ENCODE measurements around the gene KRT12.
"Not testable (repeated sequence)": the region's sequence is repeated elsewhere in the genome, so short reads cannot be mapped to it uniquely, and the experiment has no call there.

KRT12 gene

DNA sequence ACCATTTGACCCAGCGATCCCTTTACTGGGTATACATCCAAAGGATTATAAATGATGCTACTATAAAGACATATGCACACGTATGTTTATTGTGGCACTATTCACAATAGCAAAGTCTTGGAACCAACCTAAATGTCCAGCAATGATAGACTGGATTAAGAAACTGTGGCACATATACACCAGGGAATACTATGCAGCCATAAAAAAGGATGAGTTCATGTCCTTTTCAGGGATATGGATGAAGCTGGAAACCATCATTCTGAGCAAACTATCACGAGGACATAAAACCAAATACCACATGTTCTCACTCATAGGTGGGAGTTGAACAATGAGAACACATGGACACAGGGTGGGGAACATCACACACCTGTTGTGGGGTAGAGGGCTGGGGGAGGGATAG lies 52.4 kb downstream of the KRT12 start:
- not testable (repeated sequence) for DNase-seq (ENCODE audit: low read depth)

DNA sequence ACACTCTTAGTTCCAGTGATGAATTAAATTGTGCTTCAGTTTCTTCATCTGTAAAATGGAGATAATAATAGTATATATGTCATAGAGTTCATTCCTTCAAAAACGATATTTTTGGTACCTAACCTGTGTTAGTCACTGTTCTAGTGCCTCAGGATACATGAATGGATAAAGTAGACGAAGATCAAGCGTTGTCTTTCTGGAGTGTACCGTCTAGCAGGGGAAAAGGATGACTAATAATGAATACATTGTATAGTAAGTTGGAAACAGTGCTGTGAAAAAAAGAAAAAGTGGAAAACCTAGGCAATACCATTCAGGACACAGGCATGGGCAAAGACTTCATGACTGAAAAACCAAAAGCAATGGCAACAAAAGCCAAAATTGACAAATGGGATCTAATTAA lies 53.2 kb downstream of the KRT12 start:
- no peak for DNase-seq (ENCODE audit: low read depth)

DNA sequence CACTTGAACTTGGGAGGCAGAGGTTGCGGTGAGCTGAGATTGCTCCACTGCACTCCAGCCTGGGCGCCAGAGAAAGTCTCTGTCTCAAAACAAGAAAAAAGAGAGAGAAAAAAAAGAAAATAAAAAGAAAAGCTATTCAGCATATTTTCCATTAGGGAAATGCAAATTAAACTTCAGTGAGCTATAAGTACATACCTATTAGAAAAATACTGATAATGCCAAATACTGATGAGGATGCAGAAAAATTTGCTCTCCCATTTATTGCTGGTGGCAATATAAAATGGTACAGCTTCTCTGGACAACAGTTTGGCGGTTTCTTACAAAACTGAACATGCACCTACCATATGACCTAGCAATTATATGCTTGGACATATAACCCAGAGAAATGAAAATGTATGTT lies 54.4 kb downstream of the KRT12 start:
- DNase-seq (ENCODE audit: low read depth) = no peak

Measured in T follicular helper cell (primary cell).